NCI-H510A treated with DMSO at 0.1 percent for 48 hours (cell line): ENCODE measurements around the gene HABP4.

Source experiments
- DNase-seq: peaks from one replicate; lab custom pipeline; 2025; lab: John Stamatoyannopoulos, UW

Gene HABP4

GRCh38 chr9:96478829-96479371 lies 28.9 kb downstream of the HABP4 start:
- no peak for DNase-seq

DNA sequence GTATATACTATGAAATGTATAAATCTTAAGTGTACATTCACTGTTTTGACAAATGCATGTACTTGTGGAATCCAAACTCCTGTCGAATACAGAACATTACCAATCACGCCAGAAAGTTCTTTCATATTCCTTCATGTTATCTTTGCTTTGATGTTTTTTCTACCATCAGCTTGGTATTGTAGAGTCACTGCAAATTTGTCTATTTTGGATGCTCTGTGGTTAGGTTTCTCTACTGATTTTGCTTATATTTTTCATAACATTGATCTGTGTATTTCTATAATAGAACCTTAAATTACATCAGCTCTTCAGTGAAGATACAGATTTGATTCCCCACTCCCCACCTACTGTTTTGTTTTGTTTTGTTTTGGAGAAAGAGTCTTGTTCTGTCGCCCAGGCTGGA lies 30.8 kb downstream of the HABP4 start:
- DNase-seq, result no peak

- DNase-seq, result no peak
These were observed 32.5 kb downstream of the HABP4 start for GRCh38 chr9:96482476-96482875.

GRCh38 chr9:96483197-96483596 lies 33.2 kb downstream of the HABP4 start:
- no peak for DNase-seq

DNA sequence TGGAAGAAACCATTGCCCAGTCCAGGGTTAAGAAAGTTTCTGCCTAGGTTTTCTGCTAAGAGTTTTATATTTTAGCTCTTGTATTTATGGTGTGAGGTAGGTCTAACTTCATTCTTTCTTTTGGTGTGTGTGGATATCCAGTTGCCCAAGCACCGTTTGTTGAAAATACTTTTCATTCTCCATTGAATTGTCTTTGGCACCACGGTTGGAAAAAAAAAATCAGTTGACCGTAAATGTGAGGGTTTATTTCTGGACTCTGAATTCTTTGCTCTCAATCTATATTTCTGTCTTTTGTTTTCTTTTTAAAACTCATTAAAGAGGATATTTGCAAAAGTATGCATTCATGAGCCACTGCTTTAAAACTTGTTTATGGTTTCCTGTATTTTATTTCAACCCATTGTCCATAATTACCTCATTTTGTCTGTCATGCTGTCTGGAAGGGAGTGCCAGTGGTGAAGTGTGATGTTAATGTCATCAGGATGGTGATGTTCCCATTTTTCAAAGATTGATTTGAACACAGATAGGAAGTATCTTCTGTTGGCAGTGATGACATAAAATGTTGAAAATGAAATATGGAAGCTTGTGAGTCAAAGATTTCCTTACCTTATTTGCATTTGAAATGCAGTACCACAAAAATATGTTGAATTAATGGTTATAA lies 33.9 kb downstream of the HABP4 start:
- no peak for DNase-seq

GRCh38 chr9:96484521-96484931 lies 34.6 kb downstream of the HABP4 start:
- DNase-seq, result no peak

DNA sequence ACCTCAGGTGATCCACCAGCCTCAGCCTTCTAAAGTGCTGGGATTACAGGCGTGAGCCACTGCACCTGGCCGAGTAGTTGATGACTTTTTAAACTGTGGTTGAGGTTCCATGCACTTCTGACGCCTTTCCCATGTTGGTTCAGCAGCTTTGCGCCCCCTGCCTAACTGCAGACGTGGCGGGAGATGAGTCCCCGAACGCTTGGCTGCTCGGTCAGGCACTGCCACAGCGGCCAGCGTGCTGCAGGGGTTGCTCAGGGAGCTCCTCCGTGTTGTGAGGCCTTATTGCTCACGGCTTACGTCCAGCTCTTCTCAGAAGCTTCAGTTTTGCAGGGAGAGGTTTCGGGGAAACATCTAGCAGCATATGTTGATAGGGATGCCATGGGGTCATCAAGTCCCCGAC lies 35.3 kb downstream of the HABP4 start:
- no peak for DNase-seq

GRCh38 chr9:96486386-96487028 lies 36.5 kb downstream of the HABP4 start:
- DNase-seq, result no peak

DNA sequence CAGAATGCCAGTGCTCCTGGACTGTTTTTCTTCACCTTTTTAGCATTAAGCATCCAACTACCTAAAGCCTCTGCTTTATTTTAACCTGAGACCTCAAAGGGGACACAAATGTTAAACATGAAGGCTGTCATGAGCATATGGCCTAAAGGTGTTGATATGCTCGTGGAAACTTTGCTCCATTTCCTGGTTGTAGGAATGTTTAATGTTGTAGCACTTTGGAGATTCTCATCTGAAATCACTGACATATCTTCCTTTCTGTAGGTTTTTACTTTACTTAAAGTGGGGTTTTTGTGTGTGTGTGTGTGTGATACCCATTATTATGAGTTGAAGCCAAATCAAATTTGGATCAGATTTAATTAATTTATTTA lies 37.0 kb downstream of the HABP4 start:
- DNase-seq, result no peak

DNA sequence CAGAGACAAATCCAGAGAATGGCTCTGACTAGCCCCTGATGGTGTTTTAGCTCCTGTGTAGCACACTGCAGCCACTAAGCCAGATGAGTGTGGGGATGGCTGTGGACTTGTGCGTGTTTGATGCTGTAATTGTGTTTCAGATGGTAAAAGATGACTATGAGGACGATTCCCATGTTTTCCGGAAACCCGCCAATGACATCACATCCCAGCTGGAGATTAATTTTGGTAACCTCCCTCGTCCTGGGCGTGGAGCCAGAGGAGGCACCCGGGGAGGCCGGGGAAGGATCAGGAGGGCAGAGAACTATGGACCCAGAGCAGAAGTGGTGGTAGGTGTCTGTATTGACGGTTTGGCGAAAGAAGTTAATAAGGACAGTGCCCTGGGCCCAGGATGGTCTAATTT lies 38.0 kb downstream of the HABP4 start:
- no peak for DNase-seq

GRCh38 chr9:96489482-96489979 lies 39.6 kb downstream of the HABP4 start:
- no peak for DNase-seq

DNA sequence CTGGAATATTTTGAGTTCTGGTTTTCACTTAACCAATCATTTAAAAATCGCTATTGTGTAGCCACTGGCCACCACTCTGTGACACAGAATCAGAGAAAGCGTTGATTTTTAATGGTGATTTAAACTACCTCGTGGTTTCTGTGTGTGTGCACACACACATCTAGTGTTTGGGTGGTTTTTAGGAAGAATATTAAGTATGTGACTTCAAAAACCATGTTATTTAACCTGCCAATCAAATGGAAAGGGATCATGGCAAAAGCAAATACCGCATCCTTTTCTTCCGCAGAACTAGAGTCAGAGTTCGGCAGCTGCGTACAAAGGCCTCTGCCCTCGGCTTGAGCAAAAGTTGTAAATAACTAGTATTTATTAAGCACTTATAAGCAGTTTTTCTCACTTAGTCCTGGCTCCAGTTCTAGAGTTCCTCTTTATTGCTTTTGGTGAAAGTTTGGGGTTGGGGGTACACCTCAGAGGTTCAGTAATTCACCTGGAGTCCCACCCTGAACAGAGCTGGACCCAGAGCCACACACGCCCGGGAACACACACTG lies 40.6 kb downstream of the HABP4 start:
- no peak for DNase-seq

DNA sequence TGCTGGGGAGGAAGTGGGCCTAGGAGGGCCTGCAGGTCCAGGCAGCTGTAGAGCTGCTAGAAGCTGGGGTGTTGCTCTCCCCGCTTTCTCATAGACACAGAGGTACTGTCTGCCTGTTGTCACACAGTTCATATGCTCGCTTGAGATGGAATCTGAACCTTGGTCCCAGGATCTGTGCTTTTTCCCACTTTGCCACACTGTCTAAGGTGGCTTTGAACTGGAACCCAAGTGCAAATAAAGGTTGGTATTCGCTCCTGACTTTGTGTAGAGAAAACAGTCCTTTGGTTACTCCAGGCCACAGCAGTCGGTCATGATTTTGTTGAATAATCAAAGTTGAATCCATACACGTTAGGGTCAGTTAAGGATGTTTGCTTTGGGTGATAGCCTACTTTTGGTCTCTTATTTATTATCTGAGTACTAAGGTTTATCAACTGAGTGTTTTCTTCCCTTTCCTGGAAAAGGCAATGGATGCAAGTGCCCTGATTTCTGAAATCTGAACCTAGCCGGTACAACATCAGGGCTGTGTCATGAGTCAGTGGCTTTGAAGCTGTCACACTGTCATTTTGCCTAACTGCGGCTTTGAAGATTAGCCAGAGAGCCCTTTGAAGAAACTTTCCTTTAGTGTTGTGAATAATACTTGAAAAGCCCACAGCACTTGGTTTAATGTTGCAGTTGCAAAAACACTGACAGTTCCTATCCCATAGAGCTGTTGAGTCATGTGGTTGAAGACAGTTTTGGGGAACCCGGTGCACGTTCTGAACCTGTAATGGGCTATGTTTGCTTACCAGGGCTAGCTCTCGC lies 41.3 kb downstream of the HABP4 start:
- DNase-seq, result no peak

- DNase-seq, result no peak
These were observed 42.0 kb downstream of the HABP4 start for GRCh38 chr9:96491880-96492525.

- DNase-seq, result no peak
These were observed 43.1 kb downstream of the HABP4 start for GRCh38 chr9:96492993-96493531.

DNA sequence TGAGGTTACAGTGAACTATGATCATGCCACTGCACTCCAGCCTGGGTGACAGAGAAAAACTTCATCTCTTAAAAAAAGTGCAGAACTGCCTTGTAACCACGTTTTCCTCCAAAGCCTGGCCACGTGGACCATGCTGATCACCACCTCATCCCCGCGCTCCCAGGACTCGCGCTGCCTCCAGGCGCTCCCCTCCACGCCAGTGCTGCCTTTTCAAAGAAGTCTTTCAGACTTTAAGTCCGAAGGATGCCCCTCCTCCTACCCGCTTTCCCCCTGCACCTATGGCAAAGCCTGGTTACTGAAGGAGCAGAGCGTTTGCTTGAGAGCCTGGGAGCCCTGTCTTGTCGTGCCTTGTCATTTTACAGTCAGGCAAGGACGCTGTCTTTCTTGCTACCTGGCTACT lies 43.8 kb downstream of the HABP4 start:
- no peak for DNase-seq

DNA sequence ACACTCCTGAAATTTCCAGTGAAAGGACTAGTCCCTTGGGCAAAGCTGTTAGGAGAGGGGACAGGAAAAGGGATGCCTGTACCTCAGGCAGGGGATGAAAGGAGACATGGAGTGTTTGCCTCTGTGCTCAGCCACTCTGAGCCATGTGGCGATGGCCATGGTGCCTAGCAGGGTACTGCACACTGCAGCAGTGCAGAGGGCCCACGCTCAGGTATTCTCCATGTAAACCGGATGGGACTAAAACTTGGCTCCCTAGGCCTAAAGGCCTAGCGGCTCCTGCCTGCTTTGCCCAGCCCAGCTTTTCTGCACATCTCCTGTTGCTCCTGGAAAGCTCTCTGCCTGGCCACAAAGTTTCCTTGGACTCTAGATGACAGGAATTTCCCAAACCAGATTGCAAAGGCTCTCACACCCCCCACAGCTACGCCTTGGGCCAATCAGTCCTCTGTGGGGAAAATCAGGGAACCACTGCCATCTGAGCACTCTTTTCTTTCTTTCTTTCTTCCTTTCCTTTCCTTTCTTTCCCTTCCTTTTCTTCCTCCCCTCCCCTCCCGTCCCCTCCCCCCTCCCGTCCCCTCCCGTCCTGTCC lies 44.3 kb downstream of the HABP4 start:
- DNase-seq, result no peak

DNA sequence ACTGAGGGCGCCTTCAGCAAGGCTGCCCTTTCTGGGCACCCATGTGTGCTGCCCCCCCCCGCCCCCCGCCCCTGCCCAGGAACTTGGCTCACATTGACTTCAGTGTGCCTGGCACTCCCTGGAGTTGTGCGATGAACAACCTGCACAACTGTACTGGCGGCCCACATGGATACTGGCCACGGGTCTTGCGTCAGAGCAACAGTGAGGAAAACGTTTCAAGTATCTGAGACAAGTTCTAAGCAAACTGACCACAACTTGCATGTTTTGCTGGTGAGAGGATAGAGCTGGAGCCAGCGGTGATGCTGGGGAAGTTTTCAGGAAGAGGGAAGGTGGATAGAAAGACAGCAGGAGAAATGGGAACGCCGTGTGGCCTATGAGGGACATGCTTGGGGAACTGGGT lies 45.4 kb downstream of the HABP4 start:
- DNase-seq, result no peak

GRCh38 chr9:96496368-96497116 lies 46.6 kb downstream of the HABP4 start:
- DNase-seq, result no peak

- DNase-seq, result no peak
These were observed 47.1 kb downstream of the HABP4 start for GRCh38 chr9:96497117-96497399.

- no peak for DNase-seq
These were observed 48.8 kb downstream of the HABP4 start for GRCh38 chr9:96498796-96499195.
